Neural cell (in vitro differentiated cells): Measurements from ENCODE around the gene NEU2. TPM values are rescaled to one million over a fixed set of nuclear protein-coding genes. Genes with fewer than 3 reads are reported as not detected.

Source experiments
- H2AFZ ChIP-seq: fragments of 200-600, 300-800 bp; sonication (generic), shearing (Covaris generic); 2 replicates; pipeline ENCODE4 v1.6.0; 2014; ENCODE audit warnings: low read depth, mild to moderate bottlenecking, antibody characterized with exemption, low read length, moderate library complexity
- H3F3A ChIP-seq: fragments of 200-600 bp; shearing (Covaris generic); 2 replicates; pipeline ENCODE4 v1.6.1; 2016; ENCODE audit warnings: mild to moderate bottlenecking, moderate library complexity, mixed read lengths, antibody characterized with exemption, low read length; ENCODE audit not compliant: insufficient read depth, poor library complexity, severe bottlenecking
- H3K27ac ChIP-seq: fragments of 200-600, 300-800 bp; sonication (generic), shearing (Covaris generic); 2 replicates; pipeline ENCODE4 v1.5.1; 2014; ENCODE audit warnings: mild to moderate bottlenecking, low read length, moderate library complexity
- H3K27me3 ChIP-seq: fragments of 300-800, 200-600 bp; sonication (generic), shearing (Covaris generic); 2 replicates; pipeline ENCODE4 v1.6.0; 2014; ENCODE audit warnings: mild to moderate bottlenecking, low read depth, low read length, moderate library complexity; ENCODE audit not compliant: insufficient read depth
- H3K36me3 ChIP-seq: fragments of 300-800, 200-600 bp; sonication (generic), shearing (Covaris generic); 2 replicates; pipeline ENCODE4 v1.5.1; 2014; ENCODE audit warnings: mild to moderate bottlenecking, antibody characterized with exemption, low read length, moderate library complexity; ENCODE audit not compliant: insufficient read depth
- H3K4me2 ChIP-seq: fragments of 300-800, 200-600 bp; sonication (generic), shearing (Covaris generic); 2 replicates; pipeline ENCODE4 v1.6.0; 2014; ENCODE audit warnings: mild to moderate bottlenecking, low read length
- H3K4me3 ChIP-seq: fragments of 300-800, 200-600 bp; sonication (generic), shearing (Covaris generic); 2 replicates; pipeline ENCODE4 v1.5.1; 2014; ENCODE audit warnings: mild to moderate bottlenecking, low read length, moderate library complexity
- H3K79me2 ChIP-seq: fragments of 200-600 bp; shearing (Covaris generic); replicated peaks from 2 replicates; pipeline ENCODE4 v1.6.0; 2014; ENCODE audit warnings: mild to moderate bottlenecking, low read length, moderate library complexity; ENCODE audit not compliant: insufficient read depth
- H3K9ac ChIP-seq: fragments of 300-800, 200-600 bp; sonication (generic), shearing (Covaris generic); 2 replicates; pipeline ENCODE4 v1.6.1; 2016; ENCODE audit warnings: mild to moderate bottlenecking, low read length, mixed read lengths
- H3K9me2 ChIP-seq: fragments of 200-600 bp; shearing (Covaris generic); 2 replicates; pipeline ENCODE4 v1.6.1; 2016; ENCODE audit warnings: mild to moderate bottlenecking, low read length, mixed read lengths; ENCODE audit not compliant: insufficient read depth
- H3K9me3 ChIP-seq: fragments of 200-600, 300-800 bp; sonication (generic), shearing (Covaris generic); 2 replicates; pipeline ENCODE4 v1.6.1; 2016; ENCODE audit warnings: mild to moderate bottlenecking, mixed run types, low read length, moderate library complexity, mixed read lengths
- H4K20me1 ChIP-seq: fragments of 200-600 bp; shearing (Covaris generic); 2 replicates; pipeline ENCODE4 v1.6.1; 2016; ENCODE audit warnings: mild to moderate bottlenecking, mixed run types; ENCODE audit not compliant: insufficient read depth
- EP300 ChIP-seq: fragments of 450-650 bp; conservative IDR thresholded peaks from 2 replicates; pipeline ENCODE4 v1.6.1; 2014; ENCODE audit warnings: antibody characterized with exemption, mild to moderate bottlenecking, moderate library complexity; ENCODE audit not compliant: poor library complexity, severe bottlenecking
- EZH2 ChIP-seq: fragments of 200-600, 300-800 bp; shearing (Covaris generic), sonication (generic); IDR thresholded peaks from 2 replicates; pipeline ENCODE4 v1.6.1; 2014; ENCODE audit warnings: antibody characterized with exemption, low read length, borderline replicate concordance, mild to moderate bottlenecking; ENCODE audit not compliant: insufficient read depth, poor library complexity, severe bottlenecking
- MXI1 ChIP-seq: fragments of 450-650 bp; conservative IDR thresholded peaks from 2 replicates; pipeline ENCODE4 v1.6.1; 2014; ENCODE audit warnings: antibody characterized with exemption, mild to moderate bottlenecking; ENCODE audit not compliant: poor library complexity, severe bottlenecking
- POLR2AphosphoS5 ChIP-seq: IDR thresholded peaks from 2 replicates; pipeline ENCODE4 v1.6.1; 2012
- RAD21 ChIP-seq: fragments of 450-650 bp; conservative IDR thresholded peaks from 2 replicates; pipeline ENCODE4 v1.6.1; 2014; ENCODE audit warnings: antibody characterized with exemption, mild to moderate bottlenecking, moderate library complexity
- SMC3 ChIP-seq: fragments of 450-650 bp; conservative IDR thresholded peaks from 2 replicates; pipeline ENCODE4 v1.6.1; 2014; ENCODE audit warnings: antibody characterized with exemption, mild to moderate bottlenecking, moderate library complexity; ENCODE audit not compliant: poor library complexity
- TAF1 ChIP-seq: IDR thresholded peaks from 2 replicates; pipeline ENCODE4 v1.6.1; 2012; ENCODE audit warnings: low read depth
- polyA plus RNA-seq: library from polyadenylated mRNA; depleted of rRNA; stranded (reverse); fragments of >200 nt; gene quantifications from 2 replicates; pipeline ENCODE4 v1.2.3, GENCODE V29; 2014
- TF ChIP-seq, protein P1 (sequence below): IDR thresholded peaks from 2 replicates; pipeline ENCODE4 v1.6.1; 2012; ENCODE audit warnings: borderline replicate concordance
- TF ChIP-seq, protein P2 (sequence below): fragments of 450-650 bp; IDR thresholded peaks from 2 replicates; pipeline ENCODE4 v1.5.1; 2014; ENCODE audit warnings: antibody characterized with exemption, mild to moderate bottlenecking, moderate library complexity; ENCODE audit not compliant: poor library complexity, severe bottlenecking

NEU2 gene
- polyA plus RNA-seq, 1 donor from 2014 or later = not detected

DNA sequence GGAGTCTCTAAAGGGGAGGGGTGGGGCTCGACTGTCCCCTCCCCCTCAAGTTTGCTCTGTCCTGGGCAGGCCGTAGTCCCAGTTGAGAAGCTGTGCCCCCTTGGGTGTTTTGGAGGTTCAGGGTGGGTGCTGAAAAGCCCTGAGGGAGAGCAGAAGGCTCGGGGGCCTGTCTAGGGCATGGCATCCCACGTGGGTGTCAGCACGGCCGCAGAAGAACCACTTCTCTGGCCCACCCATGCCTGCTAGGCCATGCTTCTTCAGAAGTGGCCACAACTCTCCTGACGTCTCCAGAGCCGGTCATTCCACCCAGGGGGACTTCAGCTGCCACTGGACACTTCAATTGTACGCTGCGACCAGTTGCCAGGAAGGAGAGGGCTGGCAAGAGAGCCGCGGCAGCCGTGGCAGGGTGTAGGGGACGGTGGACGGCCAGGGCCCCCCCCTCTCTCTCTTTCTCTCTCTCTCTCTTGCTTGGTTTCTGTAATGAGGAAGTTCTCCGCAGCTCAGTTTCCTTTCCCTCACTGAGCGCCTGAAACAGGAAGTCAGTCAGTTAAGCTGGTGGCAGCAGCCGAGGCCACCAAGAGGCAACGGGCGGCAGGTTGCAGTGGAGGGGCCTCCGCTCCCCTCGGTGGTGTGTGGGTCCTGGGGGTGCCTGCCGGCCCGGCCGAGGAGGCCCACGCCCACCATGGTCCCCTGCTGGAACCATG, 27.5 kb downstream of the NEU2 start, which contains the start of gene INPP5D:
Gene INPP5D (plus strand): TSS at position 546 of the 704 bp plus-strand sequence. CDS start 137 bp downstream, at position 683.
- no peaks in the 10 kb centered on the region for H3K9me2 ChIP-seq
- no peaks in the 10 kb centered on the region for H3K27me3 ChIP-seq
- no peak within 1 kb of the TSS for H3K9ac ChIP-seq
- no peak for TF ChIP-seq EP300
- no peak for TF ChIP-seq EZH2
- TF ChIP-seq POLR2AphosphoS5 = no peak
- TF ChIP-seq, protein P1, sequence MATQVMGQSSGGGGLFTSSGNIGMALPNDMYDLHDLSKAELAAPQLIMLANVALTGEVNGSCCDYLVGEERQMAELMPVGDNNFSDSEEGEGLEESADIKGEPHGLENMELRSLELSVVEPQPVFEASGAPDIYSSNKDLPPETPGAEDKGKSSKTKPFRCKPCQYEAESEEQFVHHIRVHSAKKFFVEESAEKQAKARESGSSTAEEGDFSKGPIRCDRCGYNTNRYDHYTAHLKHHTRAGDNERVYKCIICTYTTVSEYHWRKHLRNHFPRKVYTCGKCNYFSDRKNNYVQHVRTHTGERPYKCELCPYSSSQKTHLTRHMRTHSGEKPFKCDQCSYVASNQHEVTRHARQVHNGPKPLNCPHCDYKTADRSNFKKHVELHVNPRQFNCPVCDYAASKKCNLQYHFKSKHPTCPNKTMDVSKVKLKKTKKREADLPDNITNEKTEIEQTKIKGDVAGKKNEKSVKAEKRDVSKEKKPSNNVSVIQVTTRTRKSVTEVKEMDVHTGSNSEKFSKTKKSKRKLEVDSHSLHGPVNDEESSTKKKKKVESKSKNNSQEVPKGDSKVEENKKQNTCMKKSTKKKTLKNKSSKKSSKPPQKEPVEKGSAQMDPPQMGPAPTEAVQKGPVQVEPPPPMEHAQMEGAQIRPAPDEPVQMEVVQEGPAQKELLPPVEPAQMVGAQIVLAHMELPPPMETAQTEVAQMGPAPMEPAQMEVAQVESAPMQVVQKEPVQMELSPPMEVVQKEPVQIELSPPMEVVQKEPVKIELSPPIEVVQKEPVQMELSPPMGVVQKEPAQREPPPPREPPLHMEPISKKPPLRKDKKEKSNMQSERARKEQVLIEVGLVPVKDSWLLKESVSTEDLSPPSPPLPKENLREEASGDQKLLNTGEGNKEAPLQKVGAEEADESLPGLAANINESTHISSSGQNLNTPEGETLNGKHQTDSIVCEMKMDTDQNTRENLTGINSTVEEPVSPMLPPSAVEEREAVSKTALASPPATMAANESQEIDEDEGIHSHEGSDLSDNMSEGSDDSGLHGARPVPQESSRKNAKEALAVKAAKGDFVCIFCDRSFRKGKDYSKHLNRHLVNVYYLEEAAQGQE = no peak
- no peak for TF ChIP-seq RAD21
- no peak for TF ChIP-seq SMC3
- H3K79me2 ChIP-seq = no peaks in the 10 kb centered on the region
- H3K36me3 ChIP-seq = no peaks in the 10 kb centered on the region
- H3F3A ChIP-seq = no peaks in the 10 kb centered on the region
- no peak within 1 kb of the TSS for H3K4me2 ChIP-seq
- no peaks in the 10 kb centered on the region for H4K20me1 ChIP-seq
- H3K27ac ChIP-seq = no peak within 1 kb of the TSS
- H3K9me3 ChIP-seq = no peaks in the 10 kb centered on the region
- H3K4me3 ChIP-seq = no peak within 1 kb of the TSS
- no peak within 1 kb of the TSS for H2AFZ ChIP-seq

DNA sequence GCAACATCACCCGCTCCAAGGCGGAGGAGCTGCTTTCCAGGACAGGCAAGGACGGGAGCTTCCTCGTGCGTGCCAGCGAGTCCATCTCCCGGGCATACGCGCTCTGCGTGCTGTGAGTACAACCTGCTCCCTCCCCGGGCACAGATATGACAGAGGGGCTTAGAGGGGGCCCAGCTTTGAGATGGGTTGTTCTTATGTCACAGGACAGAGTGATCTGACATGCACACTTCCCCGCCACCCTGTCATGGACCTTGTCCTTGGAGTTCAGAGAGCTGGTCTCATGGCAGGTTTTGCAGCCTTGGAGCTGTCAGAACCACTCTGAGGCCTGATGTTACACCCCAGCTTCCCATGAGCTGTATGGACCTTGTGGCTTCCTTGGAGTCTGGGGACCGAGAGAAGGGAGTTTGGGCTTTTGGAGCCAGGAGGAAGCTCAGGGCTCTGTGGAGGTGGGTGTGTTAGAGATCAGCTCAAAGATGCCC, 28.1 kb downstream of the NEU2 start:
- no peak overlapping the region for H3K9ac ChIP-seq

More for the DNA sequence above, 28.1 kb downstream of the NEU2 start:
- no peak overlapping the region for H3K4me3 ChIP-seq
- H4K20me1 ChIP-seq = no peaks in the 10 kb centered on the region
- TF ChIP-seq MXI1 = no peak
- TF ChIP-seq, protein P1 = no peak
- TF ChIP-seq, protein P2, sequence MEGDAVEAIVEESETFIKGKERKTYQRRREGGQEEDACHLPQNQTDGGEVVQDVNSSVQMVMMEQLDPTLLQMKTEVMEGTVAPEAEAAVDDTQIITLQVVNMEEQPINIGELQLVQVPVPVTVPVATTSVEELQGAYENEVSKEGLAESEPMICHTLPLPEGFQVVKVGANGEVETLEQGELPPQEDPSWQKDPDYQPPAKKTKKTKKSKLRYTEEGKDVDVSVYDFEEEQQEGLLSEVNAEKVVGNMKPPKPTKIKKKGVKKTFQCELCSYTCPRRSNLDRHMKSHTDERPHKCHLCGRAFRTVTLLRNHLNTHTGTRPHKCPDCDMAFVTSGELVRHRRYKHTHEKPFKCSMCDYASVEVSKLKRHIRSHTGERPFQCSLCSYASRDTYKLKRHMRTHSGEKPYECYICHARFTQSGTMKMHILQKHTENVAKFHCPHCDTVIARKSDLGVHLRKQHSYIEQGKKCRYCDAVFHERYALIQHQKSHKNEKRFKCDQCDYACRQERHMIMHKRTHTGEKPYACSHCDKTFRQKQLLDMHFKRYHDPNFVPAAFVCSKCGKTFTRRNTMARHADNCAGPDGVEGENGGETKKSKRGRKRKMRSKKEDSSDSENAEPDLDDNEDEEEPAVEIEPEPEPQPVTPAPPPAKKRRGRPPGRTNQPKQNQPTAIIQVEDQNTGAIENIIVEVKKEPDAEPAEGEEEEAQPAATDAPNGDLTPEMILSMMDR = no peak
- TF ChIP-seq POLR2AphosphoS5 = no peak
- TF ChIP-seq TAF1 = no peak
- no peak for TF ChIP-seq SMC3
- no peak for TF ChIP-seq EP300
- no peak for TF ChIP-seq EZH2
- no peak for TF ChIP-seq RAD21
- H3K27ac ChIP-seq = no peak overlapping the region
- no peak overlapping the region for H2AFZ ChIP-seq
- no peaks in the 10 kb centered on the region for H3K79me2 ChIP-seq
- no peaks in the 10 kb centered on the region for H3F3A ChIP-seq
- H3K9me2 ChIP-seq = no peaks in the 10 kb centered on the region
- no peak overlapping the region for H3K4me2 ChIP-seq
- no peaks in the 10 kb centered on the region for H3K36me3 ChIP-seq
- no peaks in the 10 kb centered on the region for H3K9me3 ChIP-seq
- no peaks in the 10 kb centered on the region for H3K27me3 ChIP-seq
